NCI-H2171 treated with DMSO at 0.1 percent for 48 hours (cell line): ENCODE data around the gene HNRNPA3.

Source experiments
- DNase-seq: peaks from one replicate; lab custom pipeline; 2025; lab: John Stamatoyannopoulos, UW

The HNRNPA3 gene

GRCh38 chr2:177271981-177272666, 59.5 kb downstream of the HNRNPA3 start:
- no peak for DNase-seq

GRCh38 chr2:177272765-177273164, 60.2 kb downstream of the HNRNPA3 start:
- no peak for DNase-seq

- DNase-seq, result no peak
Measured at GRCh38 chr2:177273408-177273807, 60.8 kb downstream of the HNRNPA3 start.
